NCI-H1436 treated with DMSO at 0.1 percent for 48 hours (cell line): Measurements from ENCODE around the gene BMAL2.

ENCODE experiments used
- DNase-seq: peaks from one replicate; lab custom pipeline; 2025; lab: John Stamatoyannopoulos, UW

Gene BMAL2

DNA sequence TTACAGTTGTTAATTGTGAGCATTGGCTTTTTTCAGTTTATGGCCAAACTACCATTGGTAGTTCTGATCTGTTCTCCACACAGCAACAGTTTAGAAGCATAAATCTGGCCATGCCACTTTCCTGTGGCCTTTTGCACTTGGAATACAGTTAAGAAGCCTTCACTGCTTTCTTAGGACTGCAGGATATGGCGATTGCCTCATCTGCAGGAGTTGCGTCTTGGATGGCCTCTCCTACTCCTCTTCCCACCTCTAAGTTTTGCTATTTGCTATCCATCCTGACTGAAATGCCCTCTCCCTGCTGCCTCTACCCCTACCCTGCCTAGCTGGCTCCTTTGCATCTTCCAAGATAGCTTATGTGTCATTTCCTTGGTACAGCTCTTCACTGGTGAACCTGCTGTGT lies 12.8 kb upstream of the BMAL2 start:
- no peak for DNase-seq

DNA sequence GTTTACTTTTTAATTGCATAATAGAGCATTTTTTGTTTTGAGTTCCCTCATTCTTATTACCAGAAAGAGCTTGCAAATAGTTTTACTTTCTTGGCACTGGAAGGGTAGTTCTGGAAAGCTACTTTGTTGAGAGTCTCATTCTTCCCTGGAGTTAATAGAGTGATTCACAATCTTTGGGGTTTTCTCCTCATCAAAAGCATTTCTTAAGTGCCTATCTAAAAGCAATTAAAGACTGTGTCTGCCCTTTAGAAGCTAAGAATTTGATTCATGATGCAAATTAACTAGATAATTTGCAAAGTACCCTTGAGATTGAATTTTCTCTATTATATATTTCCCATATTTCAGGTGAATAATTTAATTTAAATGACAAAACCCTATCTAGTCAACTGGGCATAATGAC lies 8.1 kb upstream of the BMAL2 start:
- no peak for DNase-seq

DNA sequence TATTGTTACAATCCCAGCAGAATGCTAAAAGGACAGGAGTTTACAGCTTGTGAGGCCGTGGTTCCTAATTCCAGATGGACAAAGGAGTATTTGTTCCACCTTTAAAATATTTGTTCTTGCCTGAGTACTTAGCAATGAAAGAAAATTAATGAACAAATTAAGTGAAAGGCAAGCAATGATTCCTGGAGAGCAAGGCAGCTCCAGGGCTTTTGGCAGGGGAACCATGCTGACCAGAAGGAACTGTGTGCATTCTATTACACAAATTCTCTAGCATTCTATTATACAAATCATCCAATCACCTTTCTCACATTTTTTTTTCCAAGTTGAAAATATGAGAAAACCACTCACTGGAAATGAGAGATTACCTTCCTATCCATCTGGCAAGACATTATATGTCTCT lies 1.8 kb upstream of the BMAL2 start:
- DNase-seq = no peak

GRCh38 chr12:27331291-27331926 lies 1.2 kb upstream of the BMAL2 start:
- DNase-seq = no peak

- DNase-seq = no peak
Observed at GRCh38 chr12:27331927-27332324, 710 bp upstream of the BMAL2 start.

GRCh38 chr12:27332407-27332713 lies 276 bp upstream of the BMAL2 start:
- no peak for DNase-seq

DNA sequence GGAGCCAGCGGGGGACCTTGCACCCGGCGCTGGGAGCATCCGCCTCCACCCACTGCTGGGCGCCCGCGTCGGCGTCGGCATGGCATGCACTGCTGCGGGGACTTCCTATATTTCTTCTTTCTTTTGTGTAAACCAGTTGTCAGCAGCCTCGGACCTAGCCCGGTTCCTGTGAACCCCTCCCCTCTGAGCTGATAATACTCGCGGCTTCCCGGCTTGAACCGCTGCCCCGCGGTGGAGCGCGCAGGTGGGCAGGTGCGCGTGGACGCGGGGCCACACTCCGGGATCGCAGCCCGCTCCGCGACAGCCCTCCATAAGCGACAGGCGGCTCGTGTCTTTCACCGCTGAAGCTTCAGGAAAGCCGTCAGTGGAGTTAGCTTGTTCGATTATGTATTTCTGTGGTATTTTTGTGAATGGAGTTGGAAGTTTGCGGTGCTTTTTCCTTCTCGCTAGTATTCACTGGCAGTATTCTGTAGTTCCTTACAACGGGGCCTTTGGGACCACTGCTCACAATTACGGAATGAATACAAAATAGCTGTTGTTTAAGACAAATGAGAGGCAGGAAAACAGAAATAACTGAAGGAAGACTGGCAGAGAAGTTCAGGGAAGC lies 870 bp downstream of the BMAL2 start:
- DNase-seq = no peak

- no peak for DNase-seq
Observed at GRCh38 chr12:27334042-27334720, 1.5 kb downstream of the BMAL2 start.

DNA sequence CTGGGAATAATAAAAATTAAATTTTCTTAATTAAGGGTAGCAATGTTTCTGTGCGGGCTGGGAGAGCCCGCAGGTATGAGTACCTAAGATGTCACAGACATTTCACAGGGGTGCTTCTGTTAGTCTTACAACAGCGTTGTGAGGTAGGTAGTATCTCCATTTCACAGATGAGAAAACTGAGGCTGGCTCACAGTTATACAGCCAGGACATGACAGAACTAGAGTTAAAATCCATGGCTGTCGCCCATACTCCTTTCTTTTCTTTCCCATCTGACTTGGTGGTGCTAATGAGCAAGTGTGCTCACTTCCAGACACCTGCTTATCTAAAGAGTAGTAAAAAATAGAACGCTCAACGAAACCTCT lies 2.1 kb downstream of the BMAL2 start:
- DNase-seq = no peak

DNA sequence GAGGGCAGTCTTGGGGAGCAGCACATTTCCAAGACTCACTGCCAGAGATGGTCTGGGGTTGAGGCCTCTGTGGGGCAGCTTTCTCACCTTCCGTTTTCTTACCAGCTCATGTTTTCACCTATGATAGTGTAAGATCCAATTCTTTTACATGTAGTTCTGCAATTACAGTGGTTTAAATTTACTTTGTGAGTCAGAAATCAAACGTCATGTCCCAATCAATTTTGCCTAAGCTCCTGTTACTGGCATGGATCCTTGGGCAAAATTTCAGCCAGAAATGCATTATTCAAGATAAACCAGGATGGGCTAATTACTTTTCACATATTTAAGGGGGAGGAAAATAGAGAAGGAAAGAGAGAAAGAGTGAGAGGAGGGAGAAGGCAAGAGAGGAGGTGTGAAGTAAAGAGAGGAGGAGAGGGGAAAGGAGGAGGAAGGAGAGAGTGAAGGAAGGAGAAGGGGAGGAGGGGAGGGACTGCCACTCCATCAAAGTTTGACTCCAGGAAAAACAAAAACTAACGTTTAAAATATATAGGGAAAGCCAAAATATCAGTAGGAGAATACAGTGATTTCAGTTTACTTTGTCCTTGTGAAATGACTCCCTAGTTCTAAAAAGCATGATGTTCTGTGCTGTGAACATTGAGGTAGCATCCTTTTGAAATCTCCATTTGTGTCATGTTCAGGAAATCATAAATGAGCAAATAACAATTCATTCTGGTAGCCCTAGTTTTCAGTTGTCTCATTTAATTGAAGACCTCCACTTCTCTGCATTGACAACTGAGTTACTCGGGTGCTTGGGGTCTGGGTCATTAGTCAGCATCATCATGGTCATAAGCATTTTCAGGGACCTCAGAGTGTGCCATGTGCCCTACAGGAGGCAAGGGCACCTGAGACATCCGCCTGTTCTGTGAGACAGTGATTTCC lies 3.0 kb downstream of the BMAL2 start:
- no peak for DNase-seq

GRCh38 chr12:27336282-27336653 lies 3.6 kb downstream of the BMAL2 start:
- DNase-seq = no peak

GRCh38 chr12:27337376-27337775 lies 4.7 kb downstream of the BMAL2 start:
- no peak for DNase-seq

DNA sequence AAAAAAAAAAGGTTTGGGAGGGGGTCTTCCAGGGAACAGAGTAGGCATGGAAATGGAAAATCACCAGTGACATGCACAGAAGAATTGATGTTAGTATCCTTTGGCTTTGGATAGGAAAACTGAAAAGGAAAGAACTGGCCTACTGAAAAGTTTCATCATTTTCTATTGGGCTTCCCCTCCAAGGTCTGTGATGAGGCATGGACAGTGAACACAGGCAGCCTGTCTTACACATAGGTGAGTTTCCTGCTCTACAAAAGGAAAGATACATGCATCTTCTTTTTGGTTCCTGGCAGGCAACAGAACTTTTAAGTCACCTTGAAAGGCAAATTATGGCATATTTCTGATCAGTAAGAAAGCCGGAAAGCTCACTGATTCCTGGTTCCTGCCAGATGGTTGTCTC lies 5.8 kb downstream of the BMAL2 start:
- no peak for DNase-seq

- no peak for DNase-seq
Observed at GRCh38 chr12:27340971-27341370, 8.3 kb downstream of the BMAL2 start.

GRCh38 chr12:27342536-27342935 lies 9.9 kb downstream of the BMAL2 start:
- DNase-seq = no peak

DNA sequence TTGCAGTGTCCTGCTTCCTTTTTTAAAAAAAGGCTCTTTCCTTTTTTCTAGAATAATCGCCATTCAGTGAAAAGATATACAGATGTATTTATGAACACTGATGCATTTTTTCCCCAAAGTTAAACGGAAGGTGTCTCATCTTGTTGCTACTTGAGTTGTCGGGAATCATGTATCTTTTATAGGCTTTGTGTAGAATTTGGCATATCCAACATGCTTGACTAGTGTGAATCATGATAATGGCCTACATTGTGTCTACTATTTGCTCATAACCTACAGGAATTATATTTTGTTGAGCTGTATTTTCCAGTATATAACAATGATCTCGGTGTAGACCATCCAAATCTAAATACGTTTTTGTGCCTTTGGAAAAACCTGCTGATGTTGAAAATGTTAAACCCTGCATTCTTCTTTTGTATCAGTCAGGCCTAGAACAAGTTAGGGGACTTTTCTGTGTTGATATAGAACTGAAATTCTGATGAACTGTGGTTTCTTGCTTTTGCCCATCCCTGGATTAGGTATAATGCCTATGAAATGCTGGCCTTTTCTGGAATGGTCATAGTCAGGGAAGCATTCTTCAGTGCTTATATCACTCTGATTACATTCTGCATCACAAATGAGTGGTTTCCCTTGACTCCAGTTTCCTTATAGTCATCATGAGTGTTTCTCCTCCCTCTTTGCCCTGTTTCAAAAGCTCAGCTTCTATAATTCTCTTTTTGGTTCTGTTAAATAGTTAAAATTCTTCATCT lies 10.8 kb downstream of the BMAL2 start:
- DNase-seq = no peak

DNA sequence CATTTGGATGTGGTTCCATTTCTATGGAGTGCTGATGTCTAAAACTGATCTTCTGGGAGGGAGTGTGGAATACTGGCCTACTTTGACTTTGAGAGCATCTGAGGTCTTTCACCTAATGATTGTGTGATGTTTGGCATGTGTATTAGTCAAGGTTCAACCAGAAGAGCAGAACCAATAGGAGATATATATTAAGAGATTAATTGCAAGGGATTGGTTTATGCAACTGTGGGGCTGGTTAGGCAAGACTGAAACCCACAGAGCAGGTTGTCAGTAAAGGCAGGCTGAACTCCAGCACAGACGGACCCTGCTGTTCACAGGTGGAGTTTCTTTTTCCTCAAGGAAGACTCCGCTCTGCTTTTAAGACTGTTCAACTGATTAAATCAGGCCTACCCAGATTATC lies 11.6 kb downstream of the BMAL2 start:
- no peak for DNase-seq

- DNase-seq = no peak
Observed at GRCh38 chr12:27344760-27345159, 12.1 kb downstream of the BMAL2 start.

- no peak for DNase-seq
Observed at GRCh38 chr12:27345376-27345775, 12.7 kb downstream of the BMAL2 start.

- DNase-seq = no peak
Observed at GRCh38 chr12:27347779-27348178, 15.1 kb downstream of the BMAL2 start.

DNA sequence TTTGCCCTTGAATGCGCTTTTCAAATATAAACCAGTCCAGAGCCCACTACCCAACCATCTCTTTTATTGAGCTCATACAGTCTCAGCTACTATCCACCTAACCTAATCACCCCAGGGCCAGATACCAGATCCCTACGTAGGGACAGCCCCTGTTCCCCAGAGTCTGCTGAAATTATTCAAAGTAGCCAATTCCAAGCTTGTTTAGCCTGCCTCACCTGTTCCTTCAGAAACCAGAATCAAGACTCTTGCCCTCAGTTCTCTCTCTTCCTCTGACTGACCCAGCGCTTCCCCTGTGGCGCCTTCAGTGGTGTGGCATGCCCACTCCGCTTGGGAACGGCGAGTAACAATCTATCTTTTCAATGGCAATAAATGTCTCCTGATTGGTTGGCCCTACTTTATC lies 18.8 kb downstream of the BMAL2 start:
- no peak for DNase-seq

DNA sequence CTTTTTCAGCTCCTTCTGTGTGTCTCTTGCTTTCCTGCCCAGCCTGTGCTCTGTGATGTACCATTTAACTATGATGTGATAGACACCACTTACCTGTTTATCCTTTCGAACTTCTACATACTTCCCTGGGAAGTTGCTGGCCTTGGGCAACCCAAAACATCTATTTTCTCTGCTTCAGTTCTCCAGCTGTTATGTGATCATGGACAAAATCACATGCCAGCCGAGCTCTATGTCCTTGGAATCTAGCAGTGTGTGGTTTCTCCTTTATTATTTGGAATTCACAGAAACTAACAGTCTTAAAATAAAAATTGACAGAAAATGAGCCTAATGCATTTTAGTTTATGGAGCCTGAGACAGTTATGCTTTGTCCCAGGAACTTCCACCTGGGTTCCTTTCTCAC lies 22.9 kb downstream of the BMAL2 start:
- DNase-seq = no peak
